ENCODE measurements around the gene PIK3AP1.

- TF ChIP-seq MAX (IDR thresholded peaks at IDR 0.05) (no peak), EGR1 (IDR thresholded peaks at IDR 0.05; ENCODE audit: borderline replicate concordance, low read depth, low read length) (no peak)
Measured at GRCh38 chr10:96576277-96576980, 143.9 kb downstream of the PIK3AP1 start.

Measured in H1 (cell line).